ENCODE data around the gene CNTNAP5. TPM values are rescaled to one million over a fixed set of nuclear protein-coding genes. Genes with fewer than 3 reads are reported as not detected.

The CNTNAP5 gene
- total RNA-seq, 1 donor from 2014 or later: 0.56 TPM

GRCh38 chr2:124121760-124122275 is 96.7 kb downstream of the CNTNAP5 start:
- Mint-ChIP-seq H3K4me1 (no peaks in the 10 kb centered on the region), H3K27me3 (ENCODE audit: low read depth) (peaks cover 4% of the 10 kb centered on the region), H3K4me3 (no peak overlapping the region), H3K36me3 (ENCODE audit: low read depth) (peaks cover 4% of the 10 kb centered on the region), H3K9me3 (peaks cover 8% of the 10 kb centered on the region), H3K27ac (ENCODE audit: unreplicated experiment) (no peak overlapping the region)
- TF ChIP-seq CTCF (conservative IDR thresholded peaks at IDR 0.05): no peak
- DNase-seq (ENCODE audit: low read depth, low spot score): no peak

- Mint-ChIP-seq H3K36me3 (ENCODE audit: low read depth) (peaks cover 4% of the 10 kb centered on the region), H3K4me3 (no peak overlapping the region), H3K27me3 (ENCODE audit: low read depth) (peaks cover 4% of the 10 kb centered on the region), H3K4me1 (no peaks in the 10 kb centered on the region), H3K9me3 (peaks cover 8% of the 10 kb centered on the region), H3K27ac (ENCODE audit: unreplicated experiment) (no peak overlapping the region)
- no peak for DNase-seq (ENCODE audit: low read depth, low spot score)
- no peak for TF ChIP-seq CTCF (conservative IDR thresholded peaks at IDR 0.05)
These were observed 97.3 kb downstream of the CNTNAP5 start for GRCh38 chr2:124122340-124122739.

- Mint-ChIP-seq H3K27ac (ENCODE audit: unreplicated experiment) (no peak overlapping the region), H3K27me3 (ENCODE audit: low read depth) (no peaks in the 10 kb centered on the region), H3K4me1 (no peaks in the 10 kb centered on the region), H3K36me3 (ENCODE audit: low read depth) (no peaks in the 10 kb centered on the region), H3K4me3 (no peak overlapping the region), H3K9me3 (peaks cover 4% of the 10 kb centered on the region)
- no peak for TF ChIP-seq CTCF (conservative IDR thresholded peaks at IDR 0.05)
- DNase-seq (ENCODE audit: low read depth, low spot score): no peak
These were observed 106.2 kb downstream of the CNTNAP5 start for GRCh38 chr2:124131276-124131675.

GRCh38 chr2:124136110-124136509 is 111.0 kb downstream of the CNTNAP5 start:
- no peak for TF ChIP-seq CTCF (conservative IDR thresholded peaks at IDR 0.05)
- H3K4me3 Mint-ChIP-seq: no peak overlapping the region
- H3K27ac Mint-ChIP-seq (ENCODE audit: unreplicated experiment): no peak overlapping the region
- H3K36me3 Mint-ChIP-seq (ENCODE audit: low read depth): no peaks in the 10 kb centered on the region
- H3K9me3 Mint-ChIP-seq: peaks cover 2% of the 10 kb centered on the region
- no peaks in the 10 kb centered on the region for H3K4me1 Mint-ChIP-seq
- H3K27me3 Mint-ChIP-seq (ENCODE audit: low read depth): no peaks in the 10 kb centered on the region
- no peak for DNase-seq (ENCODE audit: low read depth, low spot score)

- Mint-ChIP-seq H3K27me3 (ENCODE audit: low read depth) (no peaks in the 10 kb centered on the region), H3K36me3 (ENCODE audit: low read depth) (no peaks in the 10 kb centered on the region), H3K27ac (ENCODE audit: unreplicated experiment) (no peak overlapping the region), H3K4me1 (no peaks in the 10 kb centered on the region), H3K9me3 (peaks cover 2% of the 10 kb centered on the region), H3K4me3 (no peak overlapping the region)
- TF ChIP-seq CTCF (conservative IDR thresholded peaks at IDR 0.05): no peak
- no peak for DNase-seq (ENCODE audit: low read depth, low spot score)
These were observed 113.0 kb downstream of the CNTNAP5 start for GRCh38 chr2:124138076-124138475.

- no peak for TF ChIP-seq CTCF (conservative IDR thresholded peaks at IDR 0.05)
- no peaks in the 10 kb centered on the region for H3K9me3 Mint-ChIP-seq
- no peak overlapping the region for H3K27ac Mint-ChIP-seq (ENCODE audit: unreplicated experiment)
- no peaks in the 10 kb centered on the region for H3K36me3 Mint-ChIP-seq (ENCODE audit: low read depth)
- DNase-seq (ENCODE audit: low read depth, low spot score): no peak
- H3K4me1 Mint-ChIP-seq: no peaks in the 10 kb centered on the region
- no peak overlapping the region for H3K4me3 Mint-ChIP-seq
- no peaks in the 10 kb centered on the region for H3K27me3 Mint-ChIP-seq (ENCODE audit: low read depth)
These were observed 120.9 kb downstream of the CNTNAP5 start for GRCh38 chr2:124145982-124146381.
